ENCODE measurements around the gene RBM24. TPM values are rescaled to one million over a fixed set of nuclear protein-coding genes. Genes with fewer than 3 reads are reported as not detected.

Gene RBM24
- total and polyA plus RNA-seq, 9 donors = 1.1 to 6.5 (median 2.0) TPM

GRCh38 chr6:17277256-17277655 is 3.9 kb upstream of the RBM24 start:
- H3K4me1 ChIP-seq (ENCODE audit: insufficient read depth) = peaks cover 2% of the 10 kb centered on the region
- TF ChIP-seq EP300 (IDR thresholded peaks at IDR 0.05) (no peak), POLR2A (IDR thresholded peaks at IDR 0.05) (no peak)
- TF ChIP-seq, protein P1, sequence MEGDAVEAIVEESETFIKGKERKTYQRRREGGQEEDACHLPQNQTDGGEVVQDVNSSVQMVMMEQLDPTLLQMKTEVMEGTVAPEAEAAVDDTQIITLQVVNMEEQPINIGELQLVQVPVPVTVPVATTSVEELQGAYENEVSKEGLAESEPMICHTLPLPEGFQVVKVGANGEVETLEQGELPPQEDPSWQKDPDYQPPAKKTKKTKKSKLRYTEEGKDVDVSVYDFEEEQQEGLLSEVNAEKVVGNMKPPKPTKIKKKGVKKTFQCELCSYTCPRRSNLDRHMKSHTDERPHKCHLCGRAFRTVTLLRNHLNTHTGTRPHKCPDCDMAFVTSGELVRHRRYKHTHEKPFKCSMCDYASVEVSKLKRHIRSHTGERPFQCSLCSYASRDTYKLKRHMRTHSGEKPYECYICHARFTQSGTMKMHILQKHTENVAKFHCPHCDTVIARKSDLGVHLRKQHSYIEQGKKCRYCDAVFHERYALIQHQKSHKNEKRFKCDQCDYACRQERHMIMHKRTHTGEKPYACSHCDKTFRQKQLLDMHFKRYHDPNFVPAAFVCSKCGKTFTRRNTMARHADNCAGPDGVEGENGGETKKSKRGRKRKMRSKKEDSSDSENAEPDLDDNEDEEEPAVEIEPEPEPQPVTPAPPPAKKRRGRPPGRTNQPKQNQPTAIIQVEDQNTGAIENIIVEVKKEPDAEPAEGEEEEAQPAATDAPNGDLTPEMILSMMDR (IDR thresholded peaks at IDR 0.05) = no peak
- no peak overlapping the region for H3K4me3 ChIP-seq
- no peak overlapping the region for H3K27ac ChIP-seq
- intact Hi-C loops (cut with DNase I) = no loop called here
- 79 to 81% (median 81%) methylated on average over 2 of the region's 2 CpGs for WGBS, 3 donors
- no peaks in the 10 kb centered on the region for H3K27me3 ChIP-seq
- DNase-seq = no peak
- no peaks in the 10 kb centered on the region for H3K36me3 ChIP-seq
- H3K9me3 ChIP-seq = no peaks in the 10 kb centered on the region

GRCh38 chr6:17278289-17279063 is 2.7 kb upstream of the RBM24 start:
- 34 to 50% (median 35%) methylated on average over 10 of the region's 10 CpGs for WGBS, 3 donors
- Histone ChIP-seq H3K9me3 (no peaks in the 10 kb centered on the region), H3K27me3 (no peaks in the 10 kb centered on the region), H3K4me1 (ENCODE audit: insufficient read depth) (peaks cover 4% of the 10 kb centered on the region), H3K4me3 (no peak overlapping the region), H3K27ac (peak overlapping the region in 1 of 2 donors; percentile 24), H3K36me3 (no peaks in the 10 kb centered on the region)
- TF ChIP-seq, protein P1 (IDR thresholded peaks at IDR 0.05) = no peak
- no peak for TF ChIP-seq EP300 (IDR thresholded peaks at IDR 0.05)
- no peak for TF ChIP-seq POLR2A (IDR thresholded peaks at IDR 0.05)
- intact Hi-C loops (cut with DNase I) = no loop called here
- no peak for DNase-seq

GRCh38 chr6:17280138-17280537 is 1.0 kb upstream of the RBM24 start:
- intact Hi-C loops (cut with DNase I) = loop anchor here in 2 of 4 donors (10.0 kb wide), 2 partner anchors 115 to 305 kb away; partner anchors contain the start of gene CAP2 (in 1 of the 2)
- Histone ChIP-seq H3K9me3 (no peaks in the 10 kb centered on the region), H3K27ac (peak overlapping the region; percentile 68 to 72), H3K27me3 (no peaks in the 10 kb centered on the region), H3K4me3 (no peak overlapping the region), H3K4me1 (ENCODE audit: insufficient read depth) (peaks cover 4% of the 10 kb centered on the region), H3K36me3 (no peaks in the 10 kb centered on the region)
- TF ChIP-seq, protein P1 (IDR thresholded peaks at IDR 0.05) = no peak
- DNase-seq = no peak
- 63 to 72% (median 68%) methylated on average over 11 of the region's 11 CpGs for WGBS, 3 donors

- Histone ChIP-seq H3K4me3 (peak overlapping the region; percentile 53), H3K27me3 (no peaks in the 10 kb centered on the region), H3K9me3 (no peaks in the 10 kb centered on the region), H3K27ac (peak overlapping the region; percentile 68 to 72), H3K4me1 (ENCODE audit: insufficient read depth) (peaks cover 4% of the 10 kb centered on the region), H3K36me3 (no peaks in the 10 kb centered on the region)
- TF ChIP-seq, protein P1 (IDR thresholded peaks at IDR 0.05) = no peak
- TF ChIP-seq POLR2A (IDR thresholded peaks at IDR 0.05) (no peak), EP300 (IDR thresholded peaks at IDR 0.05) (no peak)
- DNase-seq = peak; percentile 35 to 64 (median 50)
- WGBS, 3 donors = 11 to 20% (median 19%) methylated on average over 28 to 55 of the region's 55 CpGs
- intact Hi-C loops (cut with DNase I) = loop anchor here in 2 of 4 donors (10.0 kb wide), 2 partner anchors 114 to 304 kb away; partner anchors contain the start of gene CAP2 (in 1 of the 2)
Observed at GRCh38 chr6:17280552-17281090, 540 bp upstream of the RBM24 start.

Measured in ovary (tissue), 9 donors.